Measurements from ENCODE around the gene ZNF219. TPM values are rescaled to one million over a fixed set of nuclear protein-coding genes. Genes with fewer than 3 reads are reported as not detected.

The ZNF219 gene
- total and polyA plus RNA-seq, 2 of the 13 experiments (the other 11 are each of a cell fraction or from before 2014, with no cell fraction given), result 34.5 to 36.6 TPM

DNA sequence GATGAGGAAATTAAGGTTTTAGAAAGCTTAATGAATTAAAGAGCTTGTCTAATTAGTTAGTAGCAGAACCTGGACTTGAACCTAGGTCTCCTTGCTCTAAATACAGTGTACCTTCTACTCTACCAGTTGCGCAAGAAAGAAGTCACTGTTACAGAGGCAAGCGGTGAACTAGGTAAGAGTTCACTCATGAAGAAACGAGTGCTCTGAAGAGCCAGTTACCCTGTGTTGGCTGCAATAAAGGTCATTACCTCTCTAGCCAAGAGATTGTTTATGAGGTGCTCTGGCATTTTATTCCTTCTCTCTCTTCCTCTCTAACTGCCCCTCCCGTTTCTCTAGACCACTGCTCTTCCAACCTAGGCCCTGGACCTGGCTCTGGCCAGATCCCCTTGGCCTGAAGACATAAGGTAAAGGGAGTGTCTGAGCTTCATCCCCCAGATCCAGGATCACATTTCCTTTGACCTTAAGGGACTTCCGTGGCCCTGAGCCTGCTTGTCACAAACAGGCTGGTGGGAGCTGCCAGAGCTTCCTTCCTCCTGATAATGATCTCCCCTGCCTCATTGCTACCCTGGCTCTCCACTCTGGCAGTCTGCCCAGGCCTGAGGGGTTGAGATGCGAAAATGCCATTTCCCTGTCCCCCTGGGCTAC is 54.4 kb downstream of the ZNF219 start (continued):
- TF ChIP-seq IRX3 (CRISPR knock-in tag; IDR thresholded peaks at IDR 0.05; ENCODE audit: borderline replicate concordance, low read depth), result no peak
- no peak for TF ChIP-seq RNF2 (conservative IDR thresholded peaks at IDR 0.05; ENCODE audit: low read depth)
- no peak for TF ChIP-seq FIP1L1 (IDR thresholded peaks at IDR 0.05; ENCODE audit: borderline replicate concordance, insufficient read depth, low read depth, low read length)
- no peak for TF ChIP-seq U2AF2 (IDR thresholded peaks at IDR 0.05; ENCODE audit: low read depth, low read length)
- TF ChIP-seq, protein P1, sequence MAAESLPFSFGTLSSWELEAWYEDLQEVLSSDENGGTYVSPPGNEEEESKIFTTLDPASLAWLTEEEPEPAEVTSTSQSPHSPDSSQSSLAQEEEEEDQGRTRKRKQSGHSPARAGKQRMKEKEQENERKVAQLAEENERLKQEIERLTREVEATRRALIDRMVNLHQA (CRISPR knock-in tag; IDR thresholded peaks at IDR 0.05), result no peak
- TF ChIP-seq SIX1 (CRISPR knock-in tag; IDR thresholded peaks at IDR 0.05; ENCODE audit: borderline replicate concordance), result no peak
- no peak for TF ChIP-seq ZNF703 (CRISPR knock-in tag; IDR thresholded peaks at IDR 0.05; ENCODE audit: borderline replicate concordance)
- no peak for TF ChIP-seq ZNF720 (CRISPR knock-in tag; IDR thresholded peaks at IDR 0.05)
- TF ChIP-seq, protein P2, sequence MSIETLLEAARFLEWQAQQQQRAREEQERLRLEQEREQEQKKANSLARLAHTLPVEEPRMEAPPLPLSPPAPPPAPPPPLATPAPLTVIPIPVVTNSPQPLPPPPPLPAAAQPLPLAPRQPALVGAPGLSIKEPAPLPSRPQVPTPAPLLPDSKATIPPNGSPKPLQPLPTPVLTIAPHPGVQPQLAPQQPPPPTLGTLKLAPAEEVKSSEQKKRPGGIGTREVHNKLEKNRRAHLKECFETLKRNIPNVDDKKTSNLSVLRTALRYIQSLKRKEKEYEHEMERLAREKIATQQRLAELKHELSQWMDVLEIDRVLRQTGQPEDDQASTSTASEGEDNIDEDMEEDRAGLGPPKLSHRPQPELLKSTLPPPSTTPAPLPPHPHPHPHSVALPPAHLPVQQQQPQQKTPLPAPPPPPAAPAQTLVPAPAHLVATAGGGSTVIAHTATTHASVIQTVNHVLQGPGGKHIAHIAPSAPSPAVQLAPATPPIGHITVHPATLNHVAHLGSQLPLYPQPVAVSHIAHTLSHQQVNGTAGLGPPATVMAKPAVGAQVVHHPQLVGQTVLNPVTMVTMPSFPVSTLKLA (IDR thresholded peaks at IDR 0.05), result no peak
- TF ChIP-seq HNRNPUL1 (IDR thresholded peaks at IDR 0.05; ENCODE audit: low read depth, low read length), result no peak
- no peak for TF ChIP-seq HOXD1 (CRISPR knock-in tag; IDR thresholded peaks at IDR 0.05)
- TF ChIP-seq TBX3 (IDR thresholded peaks at IDR 0.05; ENCODE audit: borderline replicate concordance), result no peak
- TF ChIP-seq SP140L (CRISPR knock-in tag; IDR thresholded peaks at IDR 0.05; ENCODE audit: borderline replicate concordance), result no peak
- TF ChIP-seq, protein P3, sequence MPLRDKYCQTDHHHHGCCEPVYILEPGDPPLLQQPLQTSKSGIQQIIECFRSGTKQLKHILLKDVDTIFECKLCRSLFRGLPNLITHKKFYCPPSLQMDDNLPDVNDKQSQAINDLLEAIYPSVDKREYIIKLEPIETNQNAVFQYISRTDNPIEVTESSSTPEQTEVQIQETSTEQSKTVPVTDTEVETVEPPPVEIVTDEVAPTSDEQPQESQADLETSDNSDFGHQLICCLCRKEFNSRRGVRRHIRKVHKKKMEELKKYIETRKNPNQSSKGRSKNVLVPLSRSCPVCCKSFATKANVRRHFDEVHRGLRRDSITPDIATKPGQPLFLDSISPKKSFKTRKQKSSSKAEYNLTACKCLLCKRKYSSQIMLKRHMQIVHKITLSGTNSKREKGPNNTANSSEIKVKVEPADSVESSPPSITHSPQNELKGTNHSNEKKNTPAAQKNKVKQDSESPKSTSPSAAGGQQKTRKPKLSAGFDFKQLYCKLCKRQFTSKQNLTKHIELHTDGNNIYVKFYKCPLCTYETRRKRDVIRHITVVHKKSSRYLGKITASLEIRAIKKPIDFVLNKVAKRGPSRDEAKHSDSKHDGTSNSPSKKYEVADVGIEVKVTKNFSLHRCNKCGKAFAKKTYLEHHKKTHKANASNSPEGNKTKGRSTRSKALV (CRISPR knock-in tag; IDR thresholded peaks at IDR 0.05), result no peak
- TF ChIP-seq, protein P4, sequence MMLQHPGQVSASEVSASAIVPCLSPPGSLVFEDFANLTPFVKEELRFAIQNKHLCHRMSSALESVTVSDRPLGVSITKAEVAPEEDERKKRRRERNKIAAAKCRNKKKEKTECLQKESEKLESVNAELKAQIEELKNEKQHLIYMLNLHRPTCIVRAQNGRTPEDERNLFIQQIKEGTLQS (CRISPR knock-in tag; IDR thresholded peaks at IDR 0.05), result no peak
- TF ChIP-seq SRSF4 (IDR thresholded peaks at IDR 0.05; ENCODE audit: low read depth, low read length, poor library complexity, severe bottlenecking), result no peak
- no peak for TF ChIP-seq ZNF329 (CRISPR knock-in tag; IDR thresholded peaks at IDR 0.05; ENCODE audit: low read depth)
- TF ChIP-seq, protein P5, sequence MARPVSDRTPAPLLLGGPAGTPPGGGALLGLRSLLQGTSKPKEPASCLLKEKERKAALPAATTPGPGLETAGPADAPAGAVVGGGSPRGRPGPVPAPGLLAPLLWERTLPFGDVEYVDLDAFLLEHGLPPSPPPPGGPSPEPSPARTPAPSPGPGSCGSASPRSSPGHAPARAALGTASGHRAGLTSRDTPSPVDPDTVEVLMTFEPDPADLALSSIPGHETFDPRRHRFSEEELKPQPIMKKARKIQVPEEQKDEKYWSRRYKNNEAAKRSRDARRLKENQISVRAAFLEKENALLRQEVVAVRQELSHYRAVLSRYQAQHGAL (CRISPR knock-in tag; IDR thresholded peaks at IDR 0.05; ENCODE audit: not compliant biosample characterization), result no peak
- no peak for TF ChIP-seq GZF1 (CRISPR knock-in tag; IDR thresholded peaks at IDR 0.05)
- TF ChIP-seq ZNF343 (CRISPR knock-in tag; IDR thresholded peaks at IDR 0.05), result no peak
- no peak for TF ChIP-seq ZNF143 (CRISPR knock-in tag; IDR thresholded peaks at IDR 0.05)
- TF ChIP-seq NR1H2 (CRISPR knock-in tag; IDR thresholded peaks at IDR 0.05; ENCODE audit: borderline replicate concordance, low read depth), result no peak
- TF ChIP-seq IKZF4 (CRISPR knock-in tag; IDR thresholded peaks at IDR 0.05; ENCODE audit: borderline replicate concordance, low read depth, not compliant biosample characterization), result no peak
- no peak for TF ChIP-seq POLR2G (IDR thresholded peaks at IDR 0.05; ENCODE audit: low read depth, low read length)
- TF ChIP-seq YEATS2 (CRISPR knock-in tag; IDR thresholded peaks at IDR 0.05; ENCODE audit: borderline replicate concordance), result no peak; the same call in 1 of the 2 replicates
- no peak for TF ChIP-seq MAFG (CRISPR knock-in tag; IDR thresholded peaks at IDR 0.05)

All from HepG2 (cell line).